A549 (cell line): ENCODE measurements around the gene AK3. TPM values are rescaled to one million over a fixed set of nuclear protein-coding genes. Genes with fewer than 3 reads are reported as not detected.

ENCODE experiments used
- ATAC-seq, 2 experiments: fragments of 200-7000 bp in 1 of 2; fragments of >200 bp in 1 of 2; cut with Nextera tagmentation in 1 of 2; cut with Tn5 transposase in 1 of 2; 3 replicates each; pipeline versions ENCODE4 v1.8.0 to v1.9.1; 2018 to 2020; ENCODE audit warnings: mild to moderate bottlenecking in 1 of 2, moderate library complexity in 1 of 2
- CTCF ChIA-PET: fragments of 300-600 bp; sonication (Branson Sonifier 250); formaldehyde crosslinking; extraction: SDS; loops from one replicate; lab custom pipeline; 2021; ENCODE audit warnings: antibody characterized with exemption, inconsistent platforms; lab: Yijun Ruan, JAX
- POLR2A ChIA-PET: fragments of 350-600 bp; formaldehyde crosslinking; extraction: SDS; loops from one replicate; lab custom pipeline; 2021; ENCODE audit warnings: antibody characterized with exemption, inconsistent platforms; lab: Yijun Ruan, JAX
- DNase-seq, 2 experiments: peaks; one replicate each; pipeline versions ENCODE4 v3.0.0 to v3.0.0-alpha.2; 2011 to 2016; ENCODE audit warnings: low read depth in 1 of 2, low spot score in 1 of 2
- FAIRE-seq: peaks from 2 replicates; lab custom pipeline; 2011; peaks lifted over from hg19 to GRCh38; lab: Jason Lieb, UNC
- H3K27ac ChIP-seq, 2 experiments: fragments of >200 bp; sonication (Bioruptor Twin); formaldehyde crosslinking; 3 replicates each; pipeline ENCODE4 v1.5.1; 2016 to 2017
- H3K4me1 ChIP-seq: fragments of >200 bp; sonication (Bioruptor Twin); formaldehyde crosslinking; 3 replicates; pipeline ENCODE4 v1.6.1; 2016
- H3K4me2 ChIP-seq: fragments of >200 bp; sonication (Bioruptor Twin); formaldehyde crosslinking; 3 replicates; pipeline ENCODE4 v1.6.1; 2016
- H3K4me3 ChIP-seq: fragments of >200 bp; sonication (Bioruptor Twin); formaldehyde crosslinking; 3 replicates; pipeline ENCODE4 v1.5.1; 2016
- H3K9me3 ChIP-seq: fragments of >200 bp; sonication (Bioruptor Twin); formaldehyde crosslinking; 3 replicates; pipeline ENCODE4 v1.6.1; 2016
- CEBPB ChIP-seq, 2 experiments: fragments of >200 bp in 1 of 2; sonication (Bioruptor Twin) in 1 of 2; formaldehyde crosslinking in 1 of 2; IDR thresholded peaks; 2 replicates each; pipeline ENCODE4 v1.6.1; 2012 to 2016
- CHD2 ChIP-seq: fragments of 150-350 bp; IDR thresholded peaks from 2 replicates; pipeline ENCODE4 v1.6.1; 2014; ENCODE audit warnings: low read length; ENCODE audit not compliant: partially characterized antibody
- CHD4 ChIP-seq: fragments of 200-600 bp; sonication (generic); IDR thresholded peaks from 2 replicates; pipeline ENCODE4 v1.6.1; 2016; ENCODE audit warnings: antibody characterized with exemption, mild to moderate bottlenecking, borderline replicate concordance
- CTCF ChIP-seq: fragments of >200 bp; sonication (Bioruptor Twin); formaldehyde crosslinking; IDR thresholded peaks from 3 replicates; pipeline ENCODE4 v1.5.1; 2016
- E2F6 ChIP-seq: IDR thresholded peaks from 2 replicates; pipeline ENCODE4 v1.6.1; 2012; ENCODE audit warnings: low read depth, borderline replicate concordance
- EHF ChIP-seq: fragments of 250-450 bp; sonication (Bioruptor Pico); IDR thresholded peaks from 2 replicates; pipeline ENCODE4 v1.5.0; 2020; ENCODE audit warnings: mild to moderate bottlenecking
- ESRRA ChIP-seq: fragments of 150-350 bp; IDR thresholded peaks from 2 replicates; pipeline ENCODE4 v1.6.1; 2014; ENCODE audit warnings: mild to moderate bottlenecking, low read length, borderline replicate concordance
- HMGXB4 ChIP-seq: fragments of 250-450 bp; sonication (Bioruptor Pico); IDR thresholded peaks from 2 replicates; pipeline ENCODE4 v1.5.0; 2021; ENCODE audit warnings: mild to moderate bottlenecking, moderate library complexity, borderline replicate concordance
- HOXA7 ChIP-seq: fragments of 250-450 bp; sonication (Bioruptor Pico); IDR thresholded peaks from 2 replicates; pipeline ENCODE4 v1.5.0; 2020; ENCODE audit warnings: mild to moderate bottlenecking, moderate library complexity
- HOXB5 ChIP-seq: fragments of 250-450 bp; sonication (Bioruptor Pico); IDR thresholded peaks from 2 replicates; pipeline ENCODE4 v1.5.0; 2020; ENCODE audit warnings: mild to moderate bottlenecking, moderate library complexity
- JUNB ChIP-seq: fragments of >200 bp; sonication (Bioruptor Twin); formaldehyde crosslinking; IDR thresholded peaks from 2 replicates; pipeline ENCODE4 v1.6.1; 2016
- KDM5A ChIP-seq: fragments of 200-600 bp; sonication (generic); IDR thresholded peaks from 2 replicates; pipeline ENCODE4 v1.6.1; 2016; ENCODE audit warnings: antibody characterized with exemption, mild to moderate bottlenecking
- MYC ChIP-seq: IDR thresholded peaks from 2 replicates; pipeline ENCODE4 v1.6.1; 2012; ENCODE audit warnings: mild to moderate bottlenecking, inconsistent platforms, low read length, improper control_type of control experiment, borderline replicate concordance
- NFE2L2 ChIP-seq: fragments of 150-350 bp; conservative IDR thresholded peaks from 2 replicates; pipeline ENCODE4 v1.6.1; 2014; ENCODE audit warnings: low read length
- NR3C1 ChIP-seq: fragments of >200 bp; sonication (Bioruptor Twin); formaldehyde crosslinking; IDR thresholded peaks from 3 replicates; pipeline ENCODE4 v1.6.1; 2017
- PBX3 ChIP-seq: IDR thresholded peaks from 2 replicates; pipeline ENCODE4 v1.6.1; 2012
- RCOR1 ChIP-seq: fragments of 150-350 bp; IDR thresholded peaks from 2 replicates; pipeline ENCODE4 v1.6.1; 2014; ENCODE audit warnings: antibody characterized with exemption, low read length, low read depth
- REST ChIP-seq: fragments of 200-600 bp; sonication (generic); IDR thresholded peaks from 2 replicates; pipeline ENCODE4 v1.6.1; 2016; ENCODE audit warnings: antibody characterized with exemption, mild to moderate bottlenecking, moderate library complexity
- RFX5 ChIP-seq: fragments of 450-650 bp; IDR thresholded peaks from 2 replicates; pipeline ENCODE4 v1.7.1; 2014; ENCODE audit warnings: antibody characterized with exemption, mild to moderate bottlenecking, moderate library complexity
- SREBF2 ChIP-seq: fragments of 450-650 bp; IDR thresholded peaks from 2 replicates; pipeline ENCODE4 v1.6.1; 2014; ENCODE audit warnings: mild to moderate bottlenecking, moderate library complexity
- TFCP2L1 ChIP-seq: fragments of 250-450 bp; sonication (Bioruptor Pico); IDR thresholded peaks from 2 replicates; pipeline ENCODE4 v1.5.0; 2021; ENCODE audit warnings: mild to moderate bottlenecking
- TP53 ChIP-seq: fragments of 250-450 bp; sonication (Bioruptor Pico); IDR thresholded peaks from 2 replicates; pipeline ENCODE4 v1.5.0; 2021; ENCODE audit warnings: mild to moderate bottlenecking, moderate library complexity
- WGBS: methylation state at CpG from one replicate; pipeline ENCODE4 v1.1.6; 2017; ENCODE audit errors: missing lambda C conversion rate; 5-methylcytosine and 5-hydroxymethylcytosine counted together
- polyA plus RNA-seq, 4 experiments: library from polyadenylated mRNA; depleted of rRNA in 3 of 4; stranded (reverse); fragments of >200 nt; fragmentation: RNase III in 1 of 4; extraction: RNeasy Plus Mini Kit Qiagen cat#74134 plus additional on column Dnase treatment in 1 of 4; gene quantifications; 2 replicates in 3 of 4; 3 replicates in 1 of 4; pipeline ENCODE4 v1.2.3, GENCODE V29; 2011 to 2017

Gene AK3
- polyA plus RNA-seq, 2 of the 4 experiments (the other 2 are of a cell fraction): 51.0 to 83.0 TPM

- TF ChIP-seq HMGXB4 (CRISPR knock-in tag): no peak
- TF ChIP-seq CHD2: no peak
- no peak for TF ChIP-seq ESRRA
- TF ChIP-seq HOXA7 (CRISPR knock-in tag): no peak
- TF ChIP-seq, all 56 proteins: peak for 0
These were observed 47.7 kb upstream of the AK3 start (continued) for GRCh38 chr9:4788703-4789102.

GRCh38 chr9:4787876-4788275 is 46.9 kb upstream of the AK3 start:
- FAIRE-seq (no peak), DNase-seq (no peak), ATAC-seq (no peak)
- ChIA-PET CTCF (interaction anchor here (0.6 kb wide), 1 partner anchor 68 kb away, joined by 3 read pairs; no protein-coding TSS in a partner anchor), POLR2A (no interaction called here)
- Histone ChIP-seq H3K27ac (no peak overlapping the region), H3K4me1 (no peaks in the 10 kb centered on the region), H3K4me3 (no peak overlapping the region), H3K4me2 (no peak overlapping the region), H3K9me3 (no peaks in the 10 kb centered on the region)
- WGBS: 92% methylated on average over 1 of the region's 1 CpG
- no peak for TF ChIP-seq JUNB
- TF ChIP-seq PBX3: no peak
- no peak for TF ChIP-seq KDM5A
- TF ChIP-seq CTCF: no peak
- no peak for TF ChIP-seq TP53 (CRISPR knock-in tag)
- no peak for TF ChIP-seq CHD4
- TF ChIP-seq RFX5: no peak
- no peak for TF ChIP-seq HOXB5 (CRISPR knock-in tag)
- TF ChIP-seq NFE2L2: no peak
- TF ChIP-seq CEBPB (IDR thresholded peaks at IDR 0.05): no peak
- TF ChIP-seq RCOR1: no peak
- TF ChIP-seq NR3C1: no peak
- no peak for TF ChIP-seq CHD2
- TF ChIP-seq EHF (CRISPR knock-in tag): no peak
- no peak for TF ChIP-seq SREBF2
- no peak for TF ChIP-seq TFCP2L1

- DNase-seq: no peak
- FAIRE-seq: no peak
- CTCF ChIA-PET: interaction anchor here (0.6 to 2.3 kb wide), 3 partner anchors 24 to 201 kb away, joined by 3 to 7 read pairs (median 4); no protein-coding TSS in a partner anchor
- POLR2A ChIA-PET: interaction anchor here (0.7 kb wide), 1 partner anchor 193 kb away, joined by 3 read pairs; no protein-coding TSS in a partner anchor
- H3K27ac ChIP-seq: no peak overlapping the region
- no peak overlapping the region for H3K4me2 ChIP-seq
- TF ChIP-seq REST (peak; percentile 40; the same call in 1 of the 2 replicates), MYC (no peak), E2F6 (no peak)
- H3K4me3 ChIP-seq: no peak overlapping the region
- ATAC-seq: no peak
- H3K9me3 ChIP-seq: no peaks in the 10 kb centered on the region
- no peaks in the 10 kb centered on the region for H3K4me1 ChIP-seq
- WGBS: 91% methylated on average over 4 of the region's 4 CpGs
These were observed 45.6 kb upstream of the AK3 start for GRCh38 chr9:4786599-4786998.
